GM23338 (cell line): ENCODE data around the gene LMX1B. TPM values are rescaled to one million over a fixed set of nuclear protein-coding genes. Genes with fewer than 3 reads are reported as not detected.

ENCODE experiments used
- ATAC-seq: fragments of 200-7000 bp; cut with Tn5 transposase; 3 replicates; pipeline ENCODE4 v1.9.1; 2020
- DNase-seq: peaks from one replicate; pipeline ENCODE4 v3.0.0-alpha.2; 2015; ENCODE audit warnings: low spot score
- H2AFZ ChIP-seq: fragments of 200-600 bp; sonication (generic); 2 replicates; pipeline ENCODE4 v1.8.0; 2016; ENCODE audit warnings: antibody characterized with exemption, mild to moderate bottlenecking, moderate library complexity
- H3F3A ChIP-seq: fragments of 200-600 bp; sonication (generic); replicated peaks from 2 replicates; pipeline ENCODE4 v1.8.0; 2017; ENCODE audit warnings: antibody characterized with exemption, mixed run types, low read depth
- H3K27ac ChIP-seq: fragments of 200-600 bp; sonication (generic); 2 replicates; pipeline ENCODE4 v1.6.1; 2016; ENCODE audit warnings: low read depth
- H3K27me3 ChIP-seq: fragments of 200-600 bp; sonication (generic); 2 replicates; pipeline ENCODE4 v1.8.0; 2016; ENCODE audit warnings: mild to moderate bottlenecking, mixed run types, moderate library complexity; ENCODE audit not compliant: insufficient read depth
- H3K36me3 ChIP-seq: fragments of 200-600 bp; sonication (generic); 2 replicates; pipeline ENCODE4 v1.8.0; 2016; ENCODE audit warnings: mild to moderate bottlenecking; ENCODE audit not compliant: insufficient read depth
- H3K4me1 ChIP-seq: fragments of 200-600 bp; sonication (generic); 2 replicates; pipeline ENCODE4 v1.8.0; 2016; ENCODE audit warnings: mild to moderate bottlenecking, moderate library complexity; ENCODE audit not compliant: insufficient read depth
- H3K4me2 ChIP-seq: fragments of 200-600 bp; sonication (generic); 2 replicates; pipeline ENCODE4 v1.7.1; 2017; ENCODE audit warnings: mixed run types
- H3K4me3 ChIP-seq: fragments of 200-600 bp; sonication (generic); 2 replicates; pipeline ENCODE4 v1.6.1; 2016; ENCODE audit warnings: mixed run types
- H3K79me2 ChIP-seq: fragments of 200-600 bp; sonication (generic); replicated peaks from 2 replicates; pipeline ENCODE4 v1.8.0; 2017; ENCODE audit warnings: mild to moderate bottlenecking; ENCODE audit not compliant: insufficient read depth
- H3K9me2 ChIP-seq: fragments of 200-600 bp; sonication (generic); 2 replicates; pipeline ENCODE4 v1.8.0; 2017; ENCODE audit not compliant: insufficient read depth
- H4K20me1 ChIP-seq: fragments of 200-600 bp; sonication (generic); replicated peaks from 2 replicates; pipeline ENCODE4 v1.8.0; 2017; ENCODE audit warnings: mild to moderate bottlenecking; ENCODE audit not compliant: insufficient read depth
- H3K27ac Mint-ChIP-seq: 2 replicates; pipeline ENCODE4 v1.8.0; 2020; ENCODE audit warnings: inconsistent platforms, mild to moderate bottlenecking, moderate library complexity, mixed read lengths
- H3K27me3 Mint-ChIP-seq: 3 replicates; pipeline ENCODE4 v1.8.0; 2022; ENCODE audit warnings: low read depth, mild to moderate bottlenecking, moderate library complexity, mixed read lengths, inconsistent platforms; ENCODE audit not compliant: insufficient read depth, poor library complexity
- H3K36me3 Mint-ChIP-seq: 3 replicates; pipeline ENCODE4 v1.8.0; 2021; ENCODE audit warnings: low read depth, mild to moderate bottlenecking, inconsistent platforms, moderate library complexity, mixed read lengths
- H3K4me1 Mint-ChIP-seq: 3 replicates; pipeline ENCODE4 v1.8.0; 2020; ENCODE audit warnings: mild to moderate bottlenecking, inconsistent platforms, mixed read lengths
- H3K4me3 Mint-ChIP-seq: 3 replicates; pipeline ENCODE4 v1.8.0; 2021; ENCODE audit warnings: moderate library complexity, mild to moderate bottlenecking, inconsistent platforms, mixed read lengths
- H3K9me3 Mint-ChIP-seq: 3 replicates; pipeline ENCODE4 v1.8.0; 2020; ENCODE audit warnings: moderate library complexity, mild to moderate bottlenecking, inconsistent platforms, mixed read lengths
- CREB1 ChIP-seq: fragments of 250-450 bp; sonication (Bioruptor Pico); IDR thresholded peaks from 2 replicates; pipeline ENCODE4 v1.5.0; 2020; ENCODE audit warnings: low read depth, mild to moderate bottlenecking, moderate library complexity
- EZH2 ChIP-seq: fragments of 200-600 bp; sonication (generic); IDR thresholded peaks from one replicate; pipeline ENCODE4 v1.8.0; 2017; ENCODE audit warnings: antibody characterized with exemption, mild to moderate bottlenecking, low read depth; ENCODE audit not compliant: unreplicated experiment
- EZH2phosphoT487 ChIP-seq: fragments of 200-600 bp; sonication (generic); IDR thresholded peaks from one replicate; pipeline ENCODE4 v1.8.1; 2018; ENCODE audit warnings: antibody characterized with exemption; ENCODE audit not compliant: unreplicated experiment
- JUNB ChIP-seq: IDR thresholded peaks from one replicate; pipeline ENCODE4 v1.6.1; 2016; ENCODE audit warnings: antibody characterized with exemption; ENCODE audit not compliant: unreplicated experiment
- NANOG ChIP-seq: IDR thresholded peaks from 2 replicates; pipeline ENCODE4 v1.6.1; 2016; ENCODE audit warnings: antibody characterized with exemption, borderline replicate concordance
- STAT1 ChIP-seq: IDR thresholded peaks from one replicate; pipeline ENCODE4 v1.6.1; 2016; ENCODE audit warnings: antibody characterized with exemption; ENCODE audit not compliant: unreplicated experiment
- ZNF114 ChIP-seq: fragments of 250-450 bp; sonication (Bioruptor Pico); IDR thresholded peaks from 2 replicates; pipeline ENCODE4 v1.5.0; 2020; ENCODE audit warnings: mild to moderate bottlenecking, moderate library complexity
- polyA plus RNA-seq: library from polyadenylated mRNA; unstranded; fragments of >200 nt; fragmentation: Nextera tagmentation; extraction: Ambion mirVana; gene quantifications from 2 replicates; pipeline ENCODE4 v1.2.1, GENCODE V29; 2016
- total RNA-seq: library from RNA; depleted of rRNA; stranded (reverse); fragments of >200 nt; shearing (Covaris generic); gene quantifications from 2 replicates; pipeline ENCODE4 v1.2.3, GENCODE V29; 2014
- TF ChIP-seq, protein P1 (sequence below), 2 experiments: fragments of 200-600 bp in 1 of 2; sonication (generic) in 1 of 2; conservative IDR thresholded peaks; 2 replicates each; pipeline versions ENCODE4 v1.5.1 to v1.6.1; 2016 to 2017; ENCODE audit warnings: antibody characterized with exemption in 2 of 2, low read depth in 2 of 2, mild to moderate bottlenecking in 2 of 2, moderate library complexity in 1 of 2
- TF ChIP-seq, protein P2 (sequence below): IDR thresholded peaks from one replicate; pipeline ENCODE4 v1.6.1; 2018; ENCODE audit warnings: antibody characterized with exemption; ENCODE audit not compliant: unreplicated experiment
- TF ChIP-seq, protein P3 (sequence below): IDR thresholded peaks from 2 replicates; pipeline ENCODE4 v1.6.1; 2016; ENCODE audit warnings: antibody characterized with exemption

LMX1B gene
- total and polyA plus RNA-seq, 2 experiments from 2014 or later: 0.08 to 0.21 TPM

DNA sequence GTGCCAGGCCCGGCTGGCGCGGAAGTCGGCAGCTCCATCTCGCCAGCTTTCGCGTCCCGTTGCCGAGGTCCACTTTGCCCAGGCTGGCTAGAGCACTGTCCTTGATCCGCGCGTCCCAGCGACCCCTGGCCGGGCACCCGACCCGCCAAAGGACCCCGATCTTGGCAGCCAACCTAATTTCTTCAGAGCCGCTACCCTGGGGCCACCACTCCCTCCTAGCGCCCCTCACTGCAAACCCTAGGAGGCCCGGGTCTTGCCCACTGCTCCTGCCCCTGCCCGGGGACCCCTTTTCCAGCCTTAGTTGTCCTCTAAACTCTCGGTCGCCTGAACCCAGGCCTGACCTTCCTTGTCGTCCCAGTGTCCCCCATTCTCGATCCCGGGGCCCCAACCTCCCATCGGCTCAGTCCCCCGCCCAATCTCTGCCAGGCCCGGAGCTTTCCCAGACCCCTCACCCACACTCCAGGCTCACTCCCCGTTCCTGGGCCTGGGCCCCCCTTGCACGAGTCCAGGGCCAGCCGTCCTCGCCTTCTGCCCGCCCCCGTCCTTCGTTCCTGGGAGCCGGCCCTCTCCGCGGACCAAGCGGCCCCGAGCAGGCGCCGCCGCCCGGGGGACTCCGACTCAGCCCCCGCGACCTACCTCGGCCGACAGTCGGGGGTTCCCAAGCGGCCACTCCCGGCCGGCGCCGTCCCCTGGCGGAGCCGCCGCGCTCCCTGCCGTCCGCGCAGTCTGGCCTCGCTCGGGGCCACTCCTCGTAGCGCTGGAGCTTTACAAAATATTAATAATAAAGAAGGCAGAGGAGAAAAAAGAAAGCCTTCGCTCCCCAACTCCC, 701 bp upstream of the LMX1B start:
- DNase-seq (peak; percentile 62), ATAC-seq (no peak; the same call in 2 of the 3 replicates)
- peak overlapping the region; percentile 85 for H2AFZ ChIP-seq
- Mint-ChIP-seq H3K36me3 (no peaks in the 10 kb centered on the region), H3K27me3 (peaks cover 92% of the 10 kb centered on the region), H3K4me3 (peak overlapping the region; percentile 72), H3K4me1 (peaks cover 41% of the 10 kb centered on the region), H3K27ac (no peak overlapping the region), H3K9me3 (peaks cover 3% of the 10 kb centered on the region; the same call in 1 of the 3 replicates)
- no peaks in the 10 kb centered on the region for H3K36me3 ChIP-seq
- H3K27ac ChIP-seq: no peak overlapping the region
- H3K27me3 ChIP-seq: peaks cover 94% of the 10 kb centered on the region
- peak overlapping the region; percentile 84 for H3K4me2 ChIP-seq
- no peaks in the 10 kb centered on the region for H3K9me2 ChIP-seq
- TF ChIP-seq EZH2phosphoT487 (peak; percentile 93), EZH2 (peak; percentile 97), CREB1 (CRISPR knock-in tag) (no peak)
- H3K4me3 ChIP-seq: peak overlapping the region; percentile 58
- peaks cover 4% of the 10 kb centered on the region; the same call in 1 of the 2 replicates for H4K20me1 ChIP-seq
- H3K79me2 ChIP-seq: no peaks in the 10 kb centered on the region
- H3F3A ChIP-seq: peaks cover 21% of the 10 kb centered on the region
- peaks cover 39% of the 10 kb centered on the region for H3K4me1 ChIP-seq

DNA sequence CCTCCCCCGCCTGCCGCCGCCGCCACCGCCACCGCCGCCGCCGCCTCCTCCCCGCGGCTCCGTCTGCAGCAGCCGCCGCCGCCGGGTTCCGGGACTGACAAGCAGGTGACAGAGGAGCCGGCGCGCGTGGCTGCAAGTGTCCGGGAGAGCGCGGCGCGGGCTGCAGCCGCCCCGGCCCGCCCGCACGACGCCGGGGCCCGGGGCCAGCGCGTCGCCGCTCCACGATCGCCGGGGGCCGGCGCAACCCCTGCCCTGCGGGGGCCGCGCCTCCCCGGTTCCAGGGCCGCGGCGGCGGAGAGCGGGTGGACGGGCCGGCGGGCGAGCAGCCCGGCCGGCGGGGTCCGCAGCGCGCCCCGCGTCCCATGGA, 343 bp downstream of the LMX1B start:
- peaks cover 94% of the 10 kb centered on the region for H3K27me3 ChIP-seq
- Mint-ChIP-seq H3K27ac (no peak overlapping the region), H3K9me3 (peaks cover 3% of the 10 kb centered on the region; the same call in 1 of the 3 replicates), H3K36me3 (no peaks in the 10 kb centered on the region), H3K4me1 (peaks cover 48% of the 10 kb centered on the region), H3K4me3 (no peak overlapping the region), H3K27me3 (peaks cover 91% of the 10 kb centered on the region)
- H3K9me2 ChIP-seq: no peaks in the 10 kb centered on the region
- DNase-seq (peak; percentile 63), ATAC-seq (no peak)
- H2AFZ ChIP-seq: no peak overlapping the region
- H3K4me2 ChIP-seq: 0 out of 2 replicates have a peak overlapping the region, but pooled peaks have one; percentile 85
- peak overlapping the region; percentile 50; the same call in 1 of the 2 replicates for H3K4me3 ChIP-seq
- H3F3A ChIP-seq: peaks cover 21% of the 10 kb centered on the region
- H4K20me1 ChIP-seq: peaks cover 10% of the 10 kb centered on the region; the same call in 1 of the 2 replicates
- H3K79me2 ChIP-seq: no peaks in the 10 kb centered on the region
- H3K4me1 ChIP-seq: peaks cover 49% of the 10 kb centered on the region
- H3K36me3 ChIP-seq: no peaks in the 10 kb centered on the region
- no peak overlapping the region for H3K27ac ChIP-seq
- TF ChIP-seq ZNF114: no peak
- TF ChIP-seq, protein P1, sequence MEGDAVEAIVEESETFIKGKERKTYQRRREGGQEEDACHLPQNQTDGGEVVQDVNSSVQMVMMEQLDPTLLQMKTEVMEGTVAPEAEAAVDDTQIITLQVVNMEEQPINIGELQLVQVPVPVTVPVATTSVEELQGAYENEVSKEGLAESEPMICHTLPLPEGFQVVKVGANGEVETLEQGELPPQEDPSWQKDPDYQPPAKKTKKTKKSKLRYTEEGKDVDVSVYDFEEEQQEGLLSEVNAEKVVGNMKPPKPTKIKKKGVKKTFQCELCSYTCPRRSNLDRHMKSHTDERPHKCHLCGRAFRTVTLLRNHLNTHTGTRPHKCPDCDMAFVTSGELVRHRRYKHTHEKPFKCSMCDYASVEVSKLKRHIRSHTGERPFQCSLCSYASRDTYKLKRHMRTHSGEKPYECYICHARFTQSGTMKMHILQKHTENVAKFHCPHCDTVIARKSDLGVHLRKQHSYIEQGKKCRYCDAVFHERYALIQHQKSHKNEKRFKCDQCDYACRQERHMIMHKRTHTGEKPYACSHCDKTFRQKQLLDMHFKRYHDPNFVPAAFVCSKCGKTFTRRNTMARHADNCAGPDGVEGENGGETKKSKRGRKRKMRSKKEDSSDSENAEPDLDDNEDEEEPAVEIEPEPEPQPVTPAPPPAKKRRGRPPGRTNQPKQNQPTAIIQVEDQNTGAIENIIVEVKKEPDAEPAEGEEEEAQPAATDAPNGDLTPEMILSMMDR (conservative IDR thresholded peaks at IDR 0.05; ENCODE audit: low read depth in 2 of 2): no peak
- no peak for TF ChIP-seq CREB1 (CRISPR knock-in tag)
- no peak for TF ChIP-seq NANOG
- TF ChIP-seq STAT1: no peak
- TF ChIP-seq, protein P2, sequence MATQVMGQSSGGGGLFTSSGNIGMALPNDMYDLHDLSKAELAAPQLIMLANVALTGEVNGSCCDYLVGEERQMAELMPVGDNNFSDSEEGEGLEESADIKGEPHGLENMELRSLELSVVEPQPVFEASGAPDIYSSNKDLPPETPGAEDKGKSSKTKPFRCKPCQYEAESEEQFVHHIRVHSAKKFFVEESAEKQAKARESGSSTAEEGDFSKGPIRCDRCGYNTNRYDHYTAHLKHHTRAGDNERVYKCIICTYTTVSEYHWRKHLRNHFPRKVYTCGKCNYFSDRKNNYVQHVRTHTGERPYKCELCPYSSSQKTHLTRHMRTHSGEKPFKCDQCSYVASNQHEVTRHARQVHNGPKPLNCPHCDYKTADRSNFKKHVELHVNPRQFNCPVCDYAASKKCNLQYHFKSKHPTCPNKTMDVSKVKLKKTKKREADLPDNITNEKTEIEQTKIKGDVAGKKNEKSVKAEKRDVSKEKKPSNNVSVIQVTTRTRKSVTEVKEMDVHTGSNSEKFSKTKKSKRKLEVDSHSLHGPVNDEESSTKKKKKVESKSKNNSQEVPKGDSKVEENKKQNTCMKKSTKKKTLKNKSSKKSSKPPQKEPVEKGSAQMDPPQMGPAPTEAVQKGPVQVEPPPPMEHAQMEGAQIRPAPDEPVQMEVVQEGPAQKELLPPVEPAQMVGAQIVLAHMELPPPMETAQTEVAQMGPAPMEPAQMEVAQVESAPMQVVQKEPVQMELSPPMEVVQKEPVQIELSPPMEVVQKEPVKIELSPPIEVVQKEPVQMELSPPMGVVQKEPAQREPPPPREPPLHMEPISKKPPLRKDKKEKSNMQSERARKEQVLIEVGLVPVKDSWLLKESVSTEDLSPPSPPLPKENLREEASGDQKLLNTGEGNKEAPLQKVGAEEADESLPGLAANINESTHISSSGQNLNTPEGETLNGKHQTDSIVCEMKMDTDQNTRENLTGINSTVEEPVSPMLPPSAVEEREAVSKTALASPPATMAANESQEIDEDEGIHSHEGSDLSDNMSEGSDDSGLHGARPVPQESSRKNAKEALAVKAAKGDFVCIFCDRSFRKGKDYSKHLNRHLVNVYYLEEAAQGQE: no peak
- no peak for TF ChIP-seq JUNB
- no peak for TF ChIP-seq EZH2
- no peak for TF ChIP-seq EZH2phosphoT487
- TF ChIP-seq, protein P3, sequence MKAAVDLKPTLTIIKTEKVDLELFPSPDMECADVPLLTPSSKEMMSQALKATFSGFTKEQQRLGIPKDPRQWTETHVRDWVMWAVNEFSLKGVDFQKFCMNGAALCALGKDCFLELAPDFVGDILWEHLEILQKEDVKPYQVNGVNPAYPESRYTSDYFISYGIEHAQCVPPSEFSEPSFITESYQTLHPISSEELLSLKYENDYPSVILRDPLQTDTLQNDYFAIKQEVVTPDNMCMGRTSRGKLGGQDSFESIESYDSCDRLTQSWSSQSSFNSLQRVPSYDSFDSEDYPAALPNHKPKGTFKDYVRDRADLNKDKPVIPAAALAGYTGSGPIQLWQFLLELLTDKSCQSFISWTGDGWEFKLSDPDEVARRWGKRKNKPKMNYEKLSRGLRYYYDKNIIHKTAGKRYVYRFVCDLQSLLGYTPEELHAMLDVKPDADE: no peak
